OCI-LY7 (cell line): ENCODE data around the gene ISCU. TPM values are rescaled to one million over a fixed set of nuclear protein-coding genes. Genes with fewer than 3 reads are reported as not detected.

Experiments used
- BruUV-seq: library from RNA; stranded (reverse); fragments of 400-500 nt; replicated peaks from 2 replicates; lab custom pipeline; 2021; lab: Mats Ljungman, UMichigan
- CTCF ChIA-PET: fragments of 300-600 bp; sonication (Branson Sonifier 250); formaldehyde crosslinking; loops from one replicate; lab custom pipeline; 2022; ENCODE audit warnings: antibody characterized with exemption; ENCODE audit not compliant: unreplicated experiment; lab: Charles Lee
- POLR2A ChIA-PET: fragments of 300-600 bp; sonication (Branson Sonifier 250); formaldehyde crosslinking; loops from one replicate; lab custom pipeline; 2022; ENCODE audit warnings: antibody characterized with exemption; lab: Charles Lee
- DNase-seq: peaks from one replicate; pipeline ENCODE4 v3.0.0-alpha.2; 2015; ENCODE audit warnings: low spot score
- H2AFZ ChIP-seq: fragments of 200-600 bp; sonication (generic), shearing (Covaris generic); 2 replicates; pipeline ENCODE4 v1.6.1; 2014; ENCODE audit warnings: mild to moderate bottlenecking, antibody characterized with exemption, low read length, moderate library complexity
- H3K27ac ChIP-seq: fragments of 200-600 bp; sonication (generic); 2 replicates; pipeline ENCODE4 v1.5.1; 2014; ENCODE audit warnings: mixed run types, low read depth, mild to moderate bottlenecking, moderate library complexity, low read length, inconsistent platforms; ENCODE audit not compliant: poor library complexity, severe bottlenecking
- H3K36me3 ChIP-seq: fragments of 200-600 bp; sonication (generic); 2 replicates; pipeline ENCODE4 v1.6.1; 2014; ENCODE audit warnings: mild to moderate bottlenecking, antibody characterized with exemption, low read length, moderate library complexity, mixed read lengths; ENCODE audit not compliant: insufficient read depth
- H3K4me1 ChIP-seq: fragments of 200-600 bp; sonication (generic); 2 replicates; pipeline ENCODE4 v1.5.1; 2014; ENCODE audit warnings: mild to moderate bottlenecking, low read length; ENCODE audit not compliant: insufficient read depth, poor library complexity, severe bottlenecking
- H3K4me2 ChIP-seq: fragments of 200-600 bp; sonication (generic); 2 replicates; pipeline ENCODE4 v1.6.1; 2014; ENCODE audit warnings: mild to moderate bottlenecking, low read length
- H3K4me3 ChIP-seq: fragments of 200-600 bp; sonication (generic); 2 replicates; pipeline ENCODE4 v1.5.1; 2014; ENCODE audit warnings: mild to moderate bottlenecking, low read depth, low read length; ENCODE audit not compliant: poor library complexity, severe bottlenecking
- H3K79me2 ChIP-seq: fragments of 200-600 bp; sonication (generic); 2 replicates; pipeline ENCODE4 v1.6.1; 2016; ENCODE audit warnings: low read depth, mild to moderate bottlenecking, low read length, moderate library complexity, mixed read lengths; ENCODE audit not compliant: insufficient read depth
- H3K9me2 ChIP-seq: fragments of 200-600 bp; sonication (generic); 2 replicates; pipeline ENCODE4 v1.6.1; 2016; ENCODE audit warnings: mild to moderate bottlenecking, low read length, mixed read lengths; ENCODE audit not compliant: insufficient read depth
- H3K9me3 ChIP-seq: fragments of 200-600 bp; sonication (generic); 2 replicates; pipeline ENCODE4 v1.6.1; 2014; ENCODE audit warnings: mild to moderate bottlenecking, mixed run types, low read length, mixed read lengths
- H4K20me1 ChIP-seq: fragments of 200-600 bp; sonication (generic); 2 replicates; pipeline ENCODE4 v1.6.1; 2014; ENCODE audit warnings: mild to moderate bottlenecking, antibody characterized with exemption, low read length, moderate library complexity, mixed read lengths; ENCODE audit not compliant: insufficient read depth
- CTCF ChIP-seq: fragments of 200-600 bp; sonication (generic); conservative IDR thresholded peaks from 2 replicates; pipeline ENCODE4 v1.5.1; 2014; ENCODE audit warnings: mild to moderate bottlenecking, antibody characterized with exemption, low read length, moderate library complexity, mixed read lengths
- EZH2phosphoT487 ChIP-seq: fragments of 200-600 bp; sonication (generic); IDR thresholded peaks from 2 replicates; pipeline ENCODE4 v1.6.1; 2018; ENCODE audit warnings: low read depth, borderline replicate concordance, mild to moderate bottlenecking, mixed run types, antibody characterized with exemption, low read length, moderate library complexity, mixed read lengths
- intact Hi-C: fragments of 100-400 bp; cut with micrococcal nuclease; formaldehyde crosslinking; loops from one replicate; pipeline ENCODE4 v1.10.0; 2022; ENCODE audit not compliant: unreplicated experiment
- total RNA-seq, 2 experiments: library from RNA; depleted of rRNA in 1 of 2; stranded (reverse); fragments of >200 nt in 1 of 2; shearing (Covaris generic) in 1 of 2; gene quantifications; 2 replicates each; pipeline ENCODE4 v1.2.3, GENCODE V29; 2014 to 2022

ISCU gene
- total RNA-seq, 2 experiments from 2014 or later = 123 to 146 TPM

GRCh38 chr12:108600702-108601007 is 38.3 kb downstream of the ISCU start:
- H3K9me3 ChIP-seq = no peaks in the 10 kb centered on the region
- H3K27ac ChIP-seq = no peak overlapping the region
- DNase-seq = no peak
- no TSS peak for BruUV-seq
- H3K4me1 ChIP-seq = no peaks in the 10 kb centered on the region
- H2AFZ ChIP-seq = no peak overlapping the region
- no peaks in the 10 kb centered on the region for H3K79me2 ChIP-seq
- no peak overlapping the region for H3K4me3 ChIP-seq
- H3K36me3 ChIP-seq = no peaks in the 10 kb centered on the region
- POLR2A ChIA-PET = interaction anchor here (0.6 kb wide), 1 partner anchor 12 kb away, joined by 6 read pairs; no protein-coding TSS in a partner anchor
- H3K4me2 ChIP-seq = no peak overlapping the region
- H3K9me2 ChIP-seq = no peaks in the 10 kb centered on the region
- CTCF ChIA-PET = no interaction called here
- TF ChIP-seq EZH2phosphoT487 (no peak), CTCF (no peak)
- no peaks in the 10 kb centered on the region for H4K20me1 ChIP-seq
- intact Hi-C loops = no loop called here

- H3K27ac ChIP-seq = no peak overlapping the region
These were observed 39.9 kb downstream of the ISCU start for GRCh38 chr12:108602209-108602705.

More at GRCh38 chr12:108602209-108602705, 39.9 kb downstream of the ISCU start:
- ChIA-PET POLR2A (no interaction called here), CTCF (no interaction called here)
- H3K4me1 ChIP-seq = no peaks in the 10 kb centered on the region
- no peak for DNase-seq
- H3K9me2 ChIP-seq = no peaks in the 10 kb centered on the region
- H2AFZ ChIP-seq = no peak overlapping the region
- TF ChIP-seq EZH2phosphoT487 = no peak
- no peak for TF ChIP-seq CTCF
- H3K9me3 ChIP-seq = no peaks in the 10 kb centered on the region
- H3K4me2 ChIP-seq = no peak overlapping the region
- intact Hi-C loops = no loop called here
- H3K79me2 ChIP-seq = no peaks in the 10 kb centered on the region
- BruUV-seq = no TSS peak
- H3K36me3 ChIP-seq = no peaks in the 10 kb centered on the region
- H3K4me3 ChIP-seq = no peak overlapping the region
- H4K20me1 ChIP-seq = no peaks in the 10 kb centered on the region
